Measurements from ENCODE around the gene CCDC89.
"Not testable (repeated sequence)": the region's sequence is repeated elsewhere in the genome, so short reads cannot be mapped to it uniquely, and the experiment has no call there.

Gene CCDC89

GRCh38 chr11:85694385-85694980 is 8.5 kb upstream of the CCDC89 start:
- no peak for DNase-seq (ENCODE audit: low read depth in 2 of 2)

GRCh38 chr11:85685125-85685819 is 723 bp downstream of the CCDC89 start:
- DNase-seq (ENCODE audit: low read depth in 2 of 2), result no peak

- peak; percentile 43 to 66 for DNase-seq (ENCODE audit: low read depth in 2 of 2)
Observed at GRCh38 chr11:85682330-85683305, 3.4 kb downstream of the CCDC89 start.

GRCh38 chr11:85680897-85681296 is 5.1 kb downstream of the CCDC89 start:
- DNase-seq (ENCODE audit: low read depth in 2 of 2), result no peak

GRCh38 chr11:85679576-85679975 is 6.4 kb downstream of the CCDC89 start:
- DNase-seq (ENCODE audit: low read depth in 2 of 2), result no peak

- DNase-seq (ENCODE audit: low read depth in 2 of 2), result no peak
Observed at GRCh38 chr11:85673393-85673792, 12.6 kb downstream of the CCDC89 start.

GRCh38 chr11:85672105-85672902 is 13.7 kb downstream of the CCDC89 start:
- DNase-seq (ENCODE audit: low read depth in 2 of 2), result no peak

- DNase-seq (ENCODE audit: low read depth in 2 of 2), result not testable (repeated sequence)
Observed at GRCh38 chr11:85670949-85671663, 14.9 kb downstream of the CCDC89 start.

- no peak for DNase-seq (ENCODE audit: low read depth in 2 of 2)
Observed at GRCh38 chr11:85668157-85668556, 17.8 kb downstream of the CCDC89 start.

- DNase-seq (ENCODE audit: low read depth in 2 of 2), result no peak
Observed at GRCh38 chr11:85666687-85667086, 19.3 kb downstream of the CCDC89 start.

GRCh38 chr11:85665733-85666132 is 20.3 kb downstream of the CCDC89 start:
- no peak for DNase-seq (ENCODE audit: low read depth in 2 of 2)

GRCh38 chr11:85664615-85665481 is 21.1 kb downstream of the CCDC89 start, which contains the start of gene CREBZF:
Gene CREBZF, minus strand, starts transcription at chr11:85665129. Its CDS starts 254 bp downstream, at chr11:85664875.
- peak; percentile 88 to 90 for DNase-seq (ENCODE audit: low read depth in 2 of 2)

- DNase-seq (ENCODE audit: low read depth in 2 of 2), result peak; percentile 79 to 85
Observed at GRCh38 chr11:85663753-85664614, 22.0 kb downstream of the CCDC89 start.

GRCh38 chr11:85663080-85663752 is 22.8 kb downstream of the CCDC89 start:
- no peak for DNase-seq (ENCODE audit: low read depth in 2 of 2)

- no peak for DNase-seq (ENCODE audit: low read depth in 2 of 2)
Observed at GRCh38 chr11:85661972-85662664, 23.9 kb downstream of the CCDC89 start.

GRCh38 chr11:85658180-85658579 is 27.8 kb downstream of the CCDC89 start:
- DNase-seq (ENCODE audit: low read depth in 2 of 2), result no peak

- no peak for DNase-seq (ENCODE audit: low read depth in 2 of 2)
Observed at GRCh38 chr11:85656777-85657176, 29.2 kb downstream of the CCDC89 start.

GRCh38 chr11:85654343-85654742 is 31.7 kb downstream of the CCDC89 start:
- DNase-seq (ENCODE audit: low read depth in 2 of 2), result not testable (repeated sequence)

Data from stimulated activated CD8-positive, alpha-beta memory T cell treated with anti-CD3 and anti-CD28 coated beads, Interleukin-7, amount 100 ng/mL, for 4 hours (primary cell).